ENCODE measurements around the gene WSB2.

Gene WSB2

DNA sequence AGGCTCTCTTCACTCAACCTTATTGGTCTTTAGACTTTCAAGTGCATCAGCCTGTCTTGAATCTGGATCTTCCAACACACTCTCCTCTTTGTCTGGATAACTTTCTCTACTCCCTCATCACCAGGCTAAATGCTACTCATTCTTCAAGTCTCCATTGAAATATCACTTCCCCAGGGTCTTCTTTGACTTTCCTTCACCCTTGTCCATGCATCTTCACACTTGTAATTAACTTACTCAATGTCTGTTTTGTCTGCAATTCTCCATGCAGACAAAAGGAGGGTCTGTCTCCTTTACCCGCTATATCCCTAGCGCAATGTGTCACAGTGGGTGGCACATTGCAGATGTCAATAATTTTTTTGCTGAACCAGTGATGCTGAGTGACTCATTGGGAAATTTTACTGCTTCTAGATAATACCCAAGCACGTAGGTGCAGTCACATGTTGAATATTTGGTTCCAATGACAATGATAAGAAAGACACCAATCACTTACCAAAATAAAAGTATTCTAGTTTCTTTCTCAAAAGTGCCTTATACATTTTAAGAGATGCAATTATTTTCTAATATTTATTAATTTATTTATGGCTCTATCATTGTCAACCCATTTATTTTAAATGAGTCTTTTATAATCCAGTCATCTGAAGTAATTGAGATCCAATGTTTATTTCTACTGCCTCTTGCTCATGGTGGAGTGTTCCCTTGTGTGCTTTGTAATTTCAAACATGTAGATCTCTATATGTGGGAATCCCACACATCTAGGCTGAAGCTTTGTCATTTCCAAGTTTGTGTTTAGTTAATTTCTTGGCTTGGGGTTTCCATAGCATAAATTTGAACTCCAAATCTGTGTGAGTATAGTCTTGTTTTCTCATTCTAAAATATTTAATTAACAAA is 66.2 kb downstream of the WSB2 start:
- DNase-seq (ENCODE audit: low read depth in 1 of 2, low spot score in 1 of 2), result no peak

DNA sequence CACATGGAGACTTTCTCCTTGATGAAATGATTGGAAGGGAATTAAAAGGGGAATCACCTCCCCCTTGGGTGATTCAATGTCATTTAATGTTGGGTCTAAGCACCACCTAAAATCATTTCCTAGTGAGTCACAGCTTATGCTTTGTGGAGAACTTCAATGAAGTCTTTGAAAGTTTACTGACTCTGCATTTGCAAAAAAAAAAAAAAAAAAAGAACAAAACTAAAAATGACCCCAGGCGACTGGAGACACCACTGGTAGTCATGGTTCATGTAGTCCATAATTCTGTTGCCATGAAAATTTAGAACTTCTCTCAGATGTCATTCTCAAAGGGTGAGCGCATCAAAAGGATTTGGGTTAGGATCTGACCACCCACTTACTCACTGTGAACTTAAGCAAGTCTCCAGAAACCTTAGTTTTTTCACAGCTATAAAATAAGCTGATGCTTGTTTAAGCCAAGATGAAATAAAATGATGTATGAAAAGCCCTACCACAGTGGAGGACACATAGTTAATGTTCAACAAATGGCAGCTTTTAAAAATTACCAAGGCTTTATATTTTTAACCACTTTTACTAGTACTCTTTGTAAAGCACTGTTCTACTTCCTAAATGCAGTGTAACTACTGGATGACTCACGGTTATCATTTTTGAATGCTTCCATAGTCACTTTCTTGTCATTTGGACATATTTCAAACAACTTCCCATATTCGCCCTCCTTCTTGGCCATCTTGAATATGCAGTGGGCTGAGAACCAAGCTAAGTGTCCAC is 74.1 kb downstream of the WSB2 start:
- DNase-seq (ENCODE audit: low read depth in 1 of 2, low spot score in 1 of 2), result no peak

DNA sequence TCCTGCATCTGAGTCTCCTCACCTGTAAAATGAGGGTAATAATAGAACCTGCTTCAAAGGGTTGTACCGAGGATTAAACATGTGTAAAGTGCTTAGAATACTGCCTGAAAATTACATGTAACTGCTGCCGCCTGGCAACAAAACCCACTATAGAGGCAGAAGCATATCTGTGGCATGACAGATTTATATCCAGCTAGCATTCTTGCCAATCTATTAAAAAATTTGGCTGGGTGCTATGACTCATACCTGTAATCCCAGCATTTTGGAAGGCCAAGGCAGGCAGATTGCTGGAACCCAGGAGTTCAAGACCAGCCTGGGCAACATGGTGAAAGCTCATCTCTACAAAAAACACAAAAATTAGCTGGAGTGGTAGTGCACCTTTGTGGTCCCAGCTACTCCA is 75.8 kb downstream of the WSB2 start:
- DNase-seq (ENCODE audit: low read depth in 1 of 2, low spot score in 1 of 2), result no peak

Data from activated CD4-positive, alpha-beta T cell treated with anti-CD3 and anti-CD28 coated beads, Interleukin-2, amount 50 U/mL, for 24 hours (primary cell).